Right cardiac atrium (tissue), 5 donors: ENCODE data around the gene FCHSD1. TPM values are rescaled to one million over a fixed set of nuclear protein-coding genes. Genes with fewer than 3 reads are reported as not detected.

Experiments
- ATAC-seq, 2 donors: fragments of 200-7000 bp; cut with Tn5 transposase; one replicate each; pipeline versions ENCODE4 v1.8.0 to v1.9.1; 2020; ENCODE audit warnings: moderate library complexity in 2 of 2, mild to moderate bottlenecking in 1 of 2
- DNase-seq, 3 donors: peaks; one replicate each; pipeline ENCODE4 v3.0.0-alpha.2; 2020
- H3K27ac ChIP-seq: one replicate; pipeline ENCODE4 v1.5.1; 2013; ENCODE audit warnings: mild to moderate bottlenecking, low read length, control low read depth, moderate library complexity
- H3K27me3 ChIP-seq: one replicate; pipeline ENCODE4 v1.6.1; 2013; ENCODE audit not compliant: control insufficient read depth, insufficient read depth
- H3K4me1 ChIP-seq: one replicate; pipeline ENCODE4 v1.6.1; 2013; ENCODE audit warnings: low read length; ENCODE audit not compliant: control insufficient read depth, insufficient read depth
- H3K4me3 ChIP-seq: one replicate; pipeline ENCODE4 v1.5.1; 2013; ENCODE audit warnings: low read length, control low read depth
- H3K9me3 ChIP-seq: one replicate; pipeline ENCODE4 v1.6.1; 2013; ENCODE audit warnings: low read length; ENCODE audit not compliant: control insufficient read depth
- WGBS: extraction: QIAGEN DNeasy Blood & Tissue Kit; methylation state at CpG from one replicate; pipeline ENCODE4 v1.1.7; 2013; 5-methylcytosine and 5-hydroxymethylcytosine counted together
- intact Hi-C, 4 donors: fragments of 100-400 bp; cut with DNase I; formaldehyde crosslinking; loops; one replicate each; pipeline versions ENCODE4 v1.11.0 to v1.14.0; 2022 to 2023
- long read RNA-seq, 4 donors: library from polyadenylated mRNA; unstranded; transcript quantifications; one replicate each; pipeline ENCODE4 v2.0.0, GENCODE V29; 2020 to 2021
- polyA plus RNA-seq: library from polyadenylated mRNA; stranded (reverse); fragments of 200-250 nt; gene quantifications from one replicate; pipeline ENCODE4 v1.2.3, GENCODE V29; 2013
- total RNA-seq, 4 donors: library from RNA; stranded (reverse); fragmentation: NEBNext Ultra II Directional; extraction: Animal tissue kit (Norgen Biotek cat#: 25700); gene quantifications; one replicate each; pipeline ENCODE4 v1.2.1, GENCODE V29; 2021
- donor health status: healthy with polysubstance abuse.
- donor health status: DM: no; HTN: yes; CAD: no.
- donor health status: DM: no; HTN: no; CAD: no.
- donor health status: DM: no; HTN: yes; CAD: no; lungs with severe emphysema.
- donor health status: DM: yes; HTN: yes; CAD: no.

Gene FCHSD1
- total RNA-seq (1 to 10 TPM; 3.8 to 6.7 (median 5.1) TPM), polyA plus RNA-seq (4.3 TPM)
- long read RNA-seq, donor 1, partial matches to known transcripts: 2 of 4 reads
- long read RNA-seq, donor 1, other reads (novel, unspliced or antisense): 2 of 4 reads
- long read RNA-seq, donor 2, partial matches to known transcripts: 2 of 6 reads
- long read RNA-seq, donor 2, other reads (novel, unspliced or antisense): 3 of 6 reads
- long read RNA-seq, donor 3, partial matches to known transcripts: 4 of 20 reads
- long read RNA-seq, donor 3, other reads (novel, unspliced or antisense): 16 of 20 reads
- long read RNA-seq, donor 4, partial matches to known transcripts: 0 of 2 reads
- long read RNA-seq, donor 4, other reads (novel, unspliced or antisense): 2 of 2 reads

GRCh38 chr5:141650851-141651727 is at the start of gene FCHSD1:
Gene FCHSD1, minus strand, starts transcription at chr5:141651418. Its CDS starts 50 bp downstream, at chr5:141651368.
- intact Hi-C loops: no loop called here
- peak; percentile 94 for ATAC-seq
- Histone ChIP-seq H3K9me3 (no peaks in the 10 kb centered on the region), H3K4me1 (no peaks in the 10 kb centered on the region), H3K4me3 (peak within 1 kb of the TSS; percentile 49), H3K27ac (no peak within 1 kb of the TSS), H3K27me3 (no peaks in the 10 kb centered on the region)
- DNase-seq: peak; percentile 88 to 96 (median 96)
- WGBS: 4% methylated on average over 50 of the region's 50 CpGs

GRCh38 chr5:141697586-141697985 is 46.4 kb upstream of the FCHSD1 start:
- WGBS: 84% methylated on average over 3 of the region's 3 CpGs
- Histone ChIP-seq H3K27ac (no peak overlapping the region), H3K4me3 (no peak overlapping the region), H3K9me3 (no peaks in the 10 kb centered on the region), H3K27me3 (no peaks in the 10 kb centered on the region), H3K4me1 (no peaks in the 10 kb centered on the region)
- intact Hi-C loops: no loop called here
- no peak for ATAC-seq
- DNase-seq: no peak

- DNase-seq (no peak), ATAC-seq (no peak)
- Histone ChIP-seq H3K4me1 (no peaks in the 10 kb centered on the region), H3K9me3 (no peaks in the 10 kb centered on the region), H3K27me3 (no peaks in the 10 kb centered on the region), H3K4me3 (no peak overlapping the region), H3K27ac (no peak overlapping the region)
- intact Hi-C loops: no loop called here
- 82% methylated on average over 2 of the region's 2 CpGs for WGBS
Observed at GRCh38 chr5:141696431-141696830, 45.2 kb upstream of the FCHSD1 start.

- ATAC-seq: peak in 1 of 2 donors; percentile 63
- no peak overlapping the region for H3K27ac ChIP-seq
- no peaks in the 10 kb centered on the region for H3K9me3 ChIP-seq
- intact Hi-C loops: no loop called here
- H3K4me1 ChIP-seq: no peaks in the 10 kb centered on the region
- WGBS: 46% methylated on average over 11 of the region's 11 CpGs
- DNase-seq: peak; percentile 53 to 80 (median 69)
- H3K27me3 ChIP-seq: no peaks in the 10 kb centered on the region
- no peak overlapping the region for H3K4me3 ChIP-seq
Observed at GRCh38 chr5:141695627-141696215, 44.5 kb upstream of the FCHSD1 start.

- Histone ChIP-seq H3K27me3 (no peaks in the 10 kb centered on the region), H3K27ac (no peak overlapping the region), H3K4me1 (no peaks in the 10 kb centered on the region), H3K9me3 (no peaks in the 10 kb centered on the region), H3K4me3 (no peak overlapping the region)
- no peak for DNase-seq
- intact Hi-C loops: loop anchor here in 1 of 4 donors (5.0 kb wide), 1 partner anchor 268 kb away; no protein-coding TSS in a partner anchor
- ATAC-seq: no peak
- WGBS: 84% methylated on average over 5 of the region's 5 CpGs
Observed at GRCh38 chr5:141694479-141694878, 43.3 kb upstream of the FCHSD1 start.

- H3K27me3 ChIP-seq: no peaks in the 10 kb centered on the region
- ATAC-seq: no peak
- DNase-seq: no peak
- H3K9me3 ChIP-seq: no peaks in the 10 kb centered on the region
- WGBS: 72% methylated on average over 25 of the region's 25 CpGs
- intact Hi-C loops: loop anchor here in 3 of 4 donors (2.0 to 5.0 kb wide), 2 partner anchors 268 to 269 kb away; no protein-coding TSS in a partner anchor
- H3K4me1 ChIP-seq: no peaks in the 10 kb centered on the region
- no peak overlapping the region for H3K4me3 ChIP-seq
- no peak overlapping the region for H3K27ac ChIP-seq
Observed at GRCh38 chr5:141692919-141693725, 41.9 kb upstream of the FCHSD1 start.

- DNase-seq (no peak), ATAC-seq (no peak)
- H3K4me1 ChIP-seq: no peaks in the 10 kb centered on the region
- peak overlapping the region; percentile 37 for H3K4me3 ChIP-seq
- intact Hi-C loops: loop anchor here in 3 of 4 donors (2.0 to 5.0 kb wide), 2 partner anchors 268 to 270 kb away; no protein-coding TSS in a partner anchor
- WGBS: 27% methylated on average over 5 of the region's 5 CpGs
- no peak overlapping the region for H3K27ac ChIP-seq
- no peaks in the 10 kb centered on the region for H3K9me3 ChIP-seq
- H3K27me3 ChIP-seq: no peaks in the 10 kb centered on the region
Observed at GRCh38 chr5:141692533-141692888, 41.3 kb upstream of the FCHSD1 start.

GRCh38 chr5:141691867-141692532 is 40.8 kb upstream of the FCHSD1 start:
- H3K4me3 ChIP-seq: peak overlapping the region; percentile 37
- DNase-seq (peak; percentile 83 to 94 (median 94)), ATAC-seq (peak; percentile 86 to 91)
- no peak overlapping the region for H3K27ac ChIP-seq
- 2% methylated on average over 30 of the region's 30 CpGs for whole genome bisulfite sequencing
- H3K4me1 ChIP-seq: no peaks in the 10 kb centered on the region
- intact Hi-C loops: loop anchor here (2.0 to 5.0 kb wide), 2 partner anchors 269 to 270 kb away; no protein-coding TSS in a partner anchor
- H3K27me3 ChIP-seq: no peaks in the 10 kb centered on the region
- H3K9me3 ChIP-seq: no peaks in the 10 kb centered on the region

GRCh38 chr5:141691286-141691866 is 40.2 kb upstream of the FCHSD1 start:
- Histone ChIP-seq H3K27ac (peak overlapping the region; percentile 5), H3K9me3 (no peaks in the 10 kb centered on the region), H3K4me1 (no peaks in the 10 kb centered on the region), H3K4me3 (no peak overlapping the region), H3K27me3 (no peaks in the 10 kb centered on the region)
- DNase-seq (no peak), ATAC-seq (peak in 1 of 2 donors; percentile 64)
- WGBS: 62% methylated on average over 9 of the region's 9 CpGs
- intact Hi-C loops: loop anchor here in 2 of 4 donors (2.0 to 5.0 kb wide), 2 partner anchors 269 to 271 kb away; no protein-coding TSS in a partner anchor
